NOMO-1 (cell line): ENCODE results near the gene PCDHB5.
"Not testable (repeated sequence)": the region's sequence is repeated elsewhere in the genome, so short reads cannot be mapped to it uniquely, and the experiment has no call there.

Experiments
- DNase-seq, 2 experiments: peaks; one replicate each; lab custom pipeline; 2025; ENCODE audit not compliant: unreplicated experiment in 2 of 2; lab: John Stamatoyannopoulos, UW

Gene PCDHB5

DNA sequence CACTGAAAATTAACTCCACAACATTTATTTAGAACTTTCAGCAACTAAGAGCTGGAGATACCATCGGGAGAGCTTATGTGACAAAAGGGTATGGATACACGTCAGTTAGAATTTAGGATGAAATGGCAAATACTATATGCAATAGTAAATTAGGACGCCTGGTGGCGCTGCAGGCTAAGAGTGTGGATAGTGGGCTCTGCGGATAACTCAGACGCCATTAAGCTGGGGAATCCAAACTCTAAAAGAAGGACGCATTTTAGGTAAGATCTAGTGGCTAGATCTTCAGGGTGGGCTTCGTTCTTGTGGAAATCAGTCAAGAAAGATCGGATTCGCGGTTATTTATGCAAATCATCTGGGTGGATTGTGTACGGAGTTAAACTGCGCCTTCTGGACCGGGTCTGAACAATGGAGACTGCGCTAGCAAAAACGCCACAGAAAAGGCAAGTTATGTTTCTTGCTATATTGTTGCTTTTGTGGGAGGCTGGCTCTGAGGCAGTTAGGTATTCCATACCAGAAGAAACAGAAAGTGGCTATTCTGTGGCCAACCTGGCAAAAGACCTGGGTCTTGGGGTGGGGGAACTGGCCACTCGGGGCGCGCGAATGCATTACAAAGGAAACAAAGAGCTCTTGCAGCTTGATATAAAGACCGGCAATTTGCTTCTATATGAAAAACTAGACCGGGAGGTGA lies at the start of gene PCDHB5:
TSS of gene PCDHB5 (plus strand) at position 177 of the 688 bp plus-strand sequence. CDS start at position 406, 229 bp downstream.
- no peak for DNase-seq

- DNase-seq, result no peak
These were observed 40.3 kb upstream of the PCDHB5 start, which contains the start of gene PCDHB2 for GRCh38 chr5:141094481-141095262. TSS of gene PCDHB2 (plus strand) at chr5:141094615. CDS start at chr5:141094791, 176 bp downstream.

GRCh38 chr5:141095263-141095641 lies 39.8 kb upstream of the PCDHB5 start:
- DNase-seq, result no peak

DNA sequence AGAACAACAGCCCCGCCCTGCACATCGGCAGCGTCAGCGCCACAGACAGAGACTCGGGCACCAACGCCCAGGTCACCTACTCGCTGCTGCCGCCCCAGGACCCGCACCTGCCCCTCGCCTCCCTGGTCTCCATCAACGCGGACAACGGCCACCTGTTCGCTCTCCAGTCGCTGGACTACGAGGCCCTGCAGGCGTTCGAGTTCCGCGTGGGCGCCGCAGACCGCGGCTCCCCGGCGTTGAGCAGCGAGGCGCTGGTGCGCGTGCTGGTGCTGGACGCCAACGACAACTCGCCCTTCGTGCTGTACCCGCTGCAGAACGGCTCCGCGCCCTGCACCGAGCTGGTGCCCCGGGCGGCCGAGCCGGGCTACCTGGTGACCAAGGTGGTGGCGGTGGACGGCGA lies 38.8 kb upstream of the PCDHB5 start:
- DNase-seq, result not testable (repeated sequence)

- DNase-seq, result not testable (repeated sequence)
These were observed 38.4 kb upstream of the PCDHB5 start for GRCh38 chr5:141096586-141096985.

- DNase-seq, result no peak
These were observed 34.7 kb upstream of the PCDHB5 start, which contains the start of gene PCDHB3 for GRCh38 chr5:141100243-141100805. TSS of gene PCDHB3 (plus strand) at chr5:141100473. CDS start at chr5:141100650, 177 bp downstream.

DNA sequence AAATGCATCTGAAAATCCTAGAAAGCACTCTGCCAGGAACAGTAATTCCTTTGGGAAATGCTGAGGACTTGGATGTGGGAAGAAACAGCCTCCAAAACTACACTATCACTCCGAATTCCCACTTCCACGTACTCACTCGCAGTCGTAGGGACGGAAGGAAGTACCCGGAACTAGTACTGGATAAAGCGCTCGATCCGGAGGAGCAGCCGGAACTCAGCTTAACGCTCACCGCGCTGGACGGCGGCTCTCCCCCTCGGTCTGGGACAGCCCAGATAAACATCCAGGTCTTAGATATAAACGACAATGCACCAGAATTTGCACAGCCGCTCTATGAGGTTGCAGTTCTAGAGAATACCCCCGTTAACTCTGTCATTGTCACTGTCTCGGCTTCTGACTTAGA lies 33.9 kb upstream of the PCDHB5 start:
- no peak for DNase-seq

DNA sequence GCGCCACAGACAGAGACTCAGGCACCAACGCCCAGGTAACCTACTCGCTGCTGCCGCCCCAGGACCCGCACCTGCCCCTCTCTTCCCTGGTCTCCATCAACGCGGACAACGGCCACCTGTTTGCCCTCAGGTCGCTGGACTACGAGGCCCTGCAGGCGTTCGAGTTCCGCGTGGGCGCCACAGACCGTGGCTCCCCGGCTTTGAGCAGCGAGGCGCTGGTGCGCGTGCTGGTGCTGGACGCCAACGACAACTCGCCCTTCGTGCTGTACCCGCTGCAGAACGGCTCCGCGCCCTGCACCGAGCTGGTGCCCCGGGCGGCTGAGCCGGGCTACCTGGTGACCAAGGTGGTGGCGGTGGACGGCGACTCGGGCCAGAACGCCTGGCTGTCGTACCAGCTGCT lies 32.9 kb upstream of the PCDHB5 start:
- not testable (repeated sequence) for DNase-seq

- not testable (repeated sequence) for DNase-seq
These were observed 32.5 kb upstream of the PCDHB5 start for GRCh38 chr5:141102471-141102870.

GRCh38 chr5:141105350-141105749 lies 29.7 kb upstream of the PCDHB5 start:
- no peak for DNase-seq

DNA sequence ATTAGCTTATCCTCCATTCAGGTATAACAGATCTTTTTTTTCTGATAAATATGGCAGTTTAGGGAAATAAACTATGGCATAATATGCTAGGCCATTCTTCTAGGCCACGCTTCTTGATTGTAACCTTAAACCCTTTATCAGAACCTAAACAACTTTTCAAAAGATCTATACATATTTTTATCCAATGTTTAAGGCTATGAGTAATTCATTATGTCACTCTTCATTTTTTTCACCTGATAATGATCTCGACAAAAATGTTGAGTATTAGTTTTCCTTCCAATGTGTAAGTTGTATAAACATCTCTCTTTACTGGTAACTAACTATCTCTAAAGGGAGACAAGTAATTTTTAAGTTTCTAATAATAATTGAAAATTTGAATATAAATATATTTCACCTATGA lies 15.8 kb upstream of the PCDHB5 start:
- DNase-seq, result no peak

DNA sequence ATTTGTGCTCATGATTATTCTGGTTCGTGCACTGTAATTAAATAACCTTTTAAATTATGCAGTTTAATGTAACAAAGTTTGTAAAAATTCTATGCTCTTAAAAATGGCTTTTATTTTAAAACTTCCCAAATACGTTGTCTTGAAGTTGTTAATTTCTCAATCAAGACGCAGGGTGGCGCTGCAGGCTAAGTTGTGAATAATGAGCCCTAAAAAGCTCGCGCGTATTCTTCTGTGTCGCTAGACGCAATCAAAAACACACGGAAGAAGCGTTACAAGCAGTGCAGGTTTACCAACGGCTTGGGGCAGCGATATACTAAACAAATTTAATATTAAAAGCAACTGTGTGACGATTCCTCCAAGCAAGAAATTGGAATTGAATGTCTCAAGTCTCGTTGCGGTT lies 13.4 kb upstream of the PCDHB5 start, which contains the start of gene PCDHB4:
TSS of gene PCDHB4 (plus strand) at position 256 of the 400 bp plus-strand sequence. CDS start 181 bp downstream, outside the sequence.
- no peak for DNase-seq

DNA sequence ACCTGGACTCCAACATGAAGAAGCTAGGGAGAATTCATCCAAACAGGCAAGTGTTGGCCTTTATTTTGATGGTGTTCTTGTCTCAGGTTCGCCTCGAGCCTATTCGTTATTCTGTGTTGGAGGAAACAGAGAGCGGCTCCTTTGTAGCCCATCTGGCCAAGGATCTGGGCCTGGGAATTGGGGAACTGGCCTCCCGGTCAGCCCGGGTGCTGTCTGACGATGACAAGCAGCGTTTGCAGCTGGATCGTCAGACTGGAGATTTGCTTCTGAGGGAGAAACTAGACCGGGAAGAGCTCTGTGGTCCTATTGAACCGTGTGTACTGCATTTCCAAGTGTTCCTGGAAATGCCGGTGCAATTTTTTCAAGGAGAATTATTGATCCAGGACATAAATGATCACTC lies 13.0 kb upstream of the PCDHB5 start:
- DNase-seq, result no peak

- not testable (repeated sequence) for DNase-seq
These were observed 11.4 kb upstream of the PCDHB5 start for GRCh38 chr5:141123396-141124135.

- DNase-seq, result no peak
These were observed 7.7 kb upstream of the PCDHB5 start for GRCh38 chr5:141127305-141127704.

- no peak for DNase-seq
These were observed 786 bp downstream of the PCDHB5 start for GRCh38 chr5:141135718-141136266.

GRCh38 chr5:141137346-141137745 lies 2.3 kb downstream of the PCDHB5 start:
- DNase-seq, result not testable (repeated sequence)

DNA sequence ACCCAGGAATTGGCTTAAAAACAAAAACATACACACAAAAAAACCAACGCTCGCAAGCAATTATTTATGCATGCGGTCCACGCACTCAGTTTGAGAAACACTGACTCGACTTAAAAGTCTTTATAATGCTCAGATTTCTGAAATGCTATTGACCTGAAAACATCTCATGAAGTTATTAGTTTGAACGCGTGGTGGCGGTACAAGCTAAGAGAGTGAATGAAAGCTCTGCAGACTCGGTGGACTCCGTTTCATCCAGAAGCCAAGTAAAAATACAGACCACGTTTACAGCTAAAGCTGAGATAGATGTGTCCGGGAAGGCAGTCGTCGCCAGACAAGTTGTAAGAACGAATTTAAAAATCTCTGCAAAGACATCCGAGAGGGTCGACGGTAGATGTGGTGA lies 14.8 kb downstream of the PCDHB5 start, which contains the start of gene PCDHB6:
TSS of gene PCDHB6 (plus strand) at position 246 of the 400 bp plus-strand sequence. CDS start 201 bp downstream, outside the sequence.
- no peak for DNase-seq

DNA sequence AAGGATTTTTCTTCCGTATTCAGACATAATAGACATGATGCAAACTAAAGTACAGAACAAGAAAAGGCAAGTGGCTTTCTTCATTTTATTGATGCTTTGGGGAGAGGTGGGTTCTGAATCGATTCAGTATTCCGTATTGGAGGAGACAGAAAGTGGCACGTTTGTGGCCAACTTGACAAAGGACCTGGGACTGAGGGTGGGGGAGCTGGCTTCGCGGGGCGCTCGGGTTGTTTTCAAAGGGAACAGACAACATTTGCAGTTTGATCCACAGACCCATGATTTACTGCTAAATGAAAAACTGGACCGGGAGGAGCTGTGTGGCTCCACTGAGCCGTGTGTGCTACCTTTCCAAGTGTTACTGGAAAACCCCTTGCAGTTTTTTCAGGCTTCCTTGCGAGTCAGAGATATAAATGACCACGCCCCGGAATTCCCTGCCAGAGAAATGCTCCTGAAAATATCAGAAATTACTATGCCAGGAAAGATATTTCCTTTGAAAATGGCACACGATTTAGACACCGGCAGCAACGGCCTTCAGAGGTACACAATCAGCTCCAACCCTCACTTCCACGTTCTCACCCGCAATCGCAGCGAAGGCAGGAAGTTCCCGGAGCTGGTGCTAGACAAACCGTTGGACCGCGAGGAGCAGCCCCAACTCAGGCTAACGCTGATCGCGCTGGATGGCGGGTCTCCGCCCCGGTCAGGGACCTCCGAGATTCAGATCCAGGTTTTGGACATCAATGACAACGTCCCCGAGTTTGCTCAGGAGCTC lies 15.4 kb downstream of the PCDHB5 start:
- no peak for DNase-seq

DNA sequence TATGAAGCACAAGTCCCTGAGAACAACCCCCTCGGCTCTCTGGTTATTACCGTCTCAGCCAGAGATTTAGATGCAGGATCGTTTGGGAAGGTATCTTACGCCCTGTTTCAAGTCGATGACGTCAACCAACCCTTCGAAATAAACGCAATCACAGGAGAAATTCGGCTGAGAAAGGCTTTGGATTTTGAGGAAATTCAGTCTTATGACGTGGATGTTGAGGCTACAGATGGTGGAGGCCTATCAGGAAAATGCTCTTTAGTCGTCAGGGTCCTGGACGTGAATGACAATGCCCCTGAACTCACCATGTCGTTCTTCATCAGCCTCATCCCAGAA lies 16.0 kb downstream of the PCDHB5 start:
- no peak for DNase-seq
